HepG2 (cell line): ENCODE results near the gene PLXNB2. TPM values are rescaled to one million over a fixed set of nuclear protein-coding genes. Genes with fewer than 3 reads are reported as not detected.
A peak's percentile ranks its signal among the peaks of the same experiment; 100 is the strongest.

Source experiments
- DNMT3B ChIP-seq: conservative IDR thresholded peaks from 2 replicates; pipeline ENCODE4 v1.6.1; 2016; ENCODE audit warnings: missing biosample characterization, control low read depth
- ESRRA ChIP-seq: sonication (generic); formaldehyde crosslinking; IDR thresholded peaks from 2 replicates; pipeline ENCODE4 v1.5.1; 2020; ENCODE audit warnings: mild to moderate bottlenecking, low read depth, missing genetic modification reagents
- FIP1L1 ChIP-seq: fragments of 200-400 bp; formaldehyde crosslinking; IDR thresholded peaks from 2 replicates; pipeline ENCODE4 v1.6.1; 2018; ENCODE audit warnings: low read depth, mild to moderate bottlenecking, low read length, moderate library complexity, borderline replicate concordance; ENCODE audit not compliant: insufficient read depth
- HDAC2 ChIP-seq: sonication (generic); formaldehyde crosslinking; IDR thresholded peaks from 2 replicates; pipeline ENCODE4 v1.4.0; 2020; ENCODE audit warnings: missing genetic modification reagents
- HOXA3 ChIP-seq: sonication (generic); formaldehyde crosslinking; IDR thresholded peaks from 2 replicates; pipeline ENCODE4 v1.5.0; 2020; ENCODE audit warnings: missing genetic modification reagents
- IRF9 ChIP-seq: sonication (generic); formaldehyde crosslinking; IDR thresholded peaks from 2 replicates; pipeline ENCODE4 v1.8.0; 2022; ENCODE audit warnings: missing genetic modification reagents, mild to moderate bottlenecking, borderline replicate concordance
- KMT2B ChIP-seq: IDR thresholded peaks from 2 replicates; pipeline ENCODE4 v1.6.1; 2016; ENCODE audit warnings: missing genetic modification reagents, missing compliant biosample characterization
- MBD4 ChIP-seq: IDR thresholded peaks from 2 replicates; pipeline ENCODE4 v1.6.1; 2012; ENCODE audit warnings: low read length, inconsistent platforms, borderline replicate concordance
- POLR2A ChIP-seq, 2 experiments: IDR thresholded peaks; 2 replicates each; pipeline ENCODE4 v1.6.1; 2011; ENCODE audit warnings: low read depth in 2 of 2, low read length in 2 of 2, mild to moderate bottlenecking in 1 of 2, moderate library complexity in 1 of 2; ENCODE audit not compliant: insufficient read depth in 1 of 2
- SKI ChIP-seq: fragments of 450-650 bp; IDR thresholded peaks from one replicate; pipeline ENCODE4 v1.6.1; 2018; ENCODE audit warnings: mild to moderate bottlenecking; ENCODE audit not compliant: partially characterized antibody
- TAF15 ChIP-seq: fragments of 200-400 bp; formaldehyde crosslinking; IDR thresholded peaks from one replicate; pipeline ENCODE4 v1.6.1; 2018; ENCODE audit warnings: mild to moderate bottlenecking, low read depth, low read length; ENCODE audit not compliant: poor library complexity, severe bottlenecking
- ZBTB42 ChIP-seq: sonication (generic); formaldehyde crosslinking; IDR thresholded peaks from 2 replicates; pipeline ENCODE4 v1.5.0; 2020; ENCODE audit warnings: mild to moderate bottlenecking, missing genetic modification reagents
- ZNF225 ChIP-seq: sonication (generic); formaldehyde crosslinking; IDR thresholded peaks from 2 replicates; pipeline ENCODE4 v1.4.0; 2020; ENCODE audit warnings: mild to moderate bottlenecking, missing genetic modification reagents
- ZNF3 ChIP-seq: IDR thresholded peaks from 2 replicates; pipeline ENCODE4 v1.7.0; 2017; ENCODE audit warnings: inconsistent platforms
- ZNF329 ChIP-seq: sonication (generic); formaldehyde crosslinking; IDR thresholded peaks from 2 replicates; pipeline ENCODE4 v1.9.0; 2021; ENCODE audit warnings: low read depth, mild to moderate bottlenecking, missing genetic modification reagents
- ZNF468 ChIP-seq: sonication (generic); formaldehyde crosslinking; IDR thresholded peaks from 2 replicates; pipeline ENCODE4 v1.8.0; 2022; ENCODE audit warnings: mild to moderate bottlenecking, moderate library complexity, missing genetic modification reagents
- ZNF543 ChIP-seq: sonication (generic); formaldehyde crosslinking; IDR thresholded peaks from 2 replicates; pipeline ENCODE4 v1.4.0; 2020; ENCODE audit warnings: mild to moderate bottlenecking, missing genetic modification reagents
- ZNF557 ChIP-seq: sonication (generic); formaldehyde crosslinking; IDR thresholded peaks from 2 replicates; pipeline ENCODE4 v1.4.0; 2020; ENCODE audit warnings: missing genetic modification reagents
- ZNF687 ChIP-seq: sonication (generic); formaldehyde crosslinking; IDR thresholded peaks from 2 replicates; pipeline ENCODE4 v1.5.1; 2020; ENCODE audit warnings: mild to moderate bottlenecking, missing genetic modification reagents, moderate library complexity
- ZNF709 ChIP-seq: sonication (generic); formaldehyde crosslinking; IDR thresholded peaks from 2 replicates; pipeline ENCODE4 v1.5.0; 2020; ENCODE audit warnings: mild to moderate bottlenecking, missing genetic modification reagents
- ZSCAN29 ChIP-seq: sonication (generic); formaldehyde crosslinking; conservative IDR thresholded peaks from 2 replicates; pipeline ENCODE4 v1.4.0; 2020; ENCODE audit warnings: mild to moderate bottlenecking, missing genetic modification reagents
- polyA plus RNA-seq, 8 experiments: library from polyadenylated mRNA; depleted of rRNA in 3 of 8; stranded (reverse) in 7 of 8; unstranded in 1 of 8; fragments of >200 nt; fragmentation: Illumina TruSeq in 4 of 8; extraction: Trizol in 4 of 8; gene quantifications; 2 replicates each; pipeline versions ENCODE4 v1.2.1 to v1.2.3, GENCODE V29; 2011 to 2016; ENCODE audit warnings: low read depth in 4 of 8, missing spikeins in 1 of 8, mixed read lengths in 1 of 8; ENCODE audit not compliant: insufficient read depth in 1 of 8
- total RNA-seq, 5 experiments: library from RNA; depleted of rRNA; stranded (reverse); fragments of >200 nt; fragmentation: Illumina TruSeq; extraction: Trizol; gene quantifications; 2 replicates each; pipeline ENCODE4 v1.2.3, GENCODE V29; 2016; ENCODE audit warnings: low read depth in 1 of 5
- TF ChIP-seq, protein P1 (sequence below): sonication (generic); formaldehyde crosslinking; IDR thresholded peaks from 2 replicates; pipeline ENCODE4 v1.4.0; 2020; ENCODE audit warnings: missing genetic modification reagents

PLXNB2 gene
- total and polyA plus RNA-seq, 2 of the 13 experiments (the other 11 are each of a cell fraction or from before 2014, with no cell fraction given) = 32.6 to 68.9 TPM

- TF ChIP-seq ZSCAN29 (CRISPR knock-in tag) = 0 out of 2 replicates have a peak, but pooled peaks have one; percentile 54
- peak; percentile 100 for TF ChIP-seq HOXA3 (CRISPR knock-in tag)
- TF ChIP-seq ESRRA (CRISPR knock-in tag) = no peak; the same call in 1 of the 2 replicates
- TF ChIP-seq ZNF468 (CRISPR knock-in tag) = 0 out of 2 replicates have a peak, but pooled peaks have one; percentile 33
- TF ChIP-seq POLR2A (IDR thresholded peaks at IDR 0.05; ENCODE audit: insufficient read depth in 1 of 2, low read depth in 2 of 2, low read length in 2 of 2) = peak; percentile 71 to 87
- no peak for TF ChIP-seq ZBTB42
- peak; percentile 19 for TF ChIP-seq TAF15
- TF ChIP-seq SKI = no peak
- TF ChIP-seq MBD4 = no peak
- TF ChIP-seq ZNF557 (CRISPR knock-in tag) = no peak
- TF ChIP-seq DNMT3B (CRISPR knock-in tag) = no peak
- TF ChIP-seq KMT2B = peak; percentile 92
- TF ChIP-seq, protein P1, sequence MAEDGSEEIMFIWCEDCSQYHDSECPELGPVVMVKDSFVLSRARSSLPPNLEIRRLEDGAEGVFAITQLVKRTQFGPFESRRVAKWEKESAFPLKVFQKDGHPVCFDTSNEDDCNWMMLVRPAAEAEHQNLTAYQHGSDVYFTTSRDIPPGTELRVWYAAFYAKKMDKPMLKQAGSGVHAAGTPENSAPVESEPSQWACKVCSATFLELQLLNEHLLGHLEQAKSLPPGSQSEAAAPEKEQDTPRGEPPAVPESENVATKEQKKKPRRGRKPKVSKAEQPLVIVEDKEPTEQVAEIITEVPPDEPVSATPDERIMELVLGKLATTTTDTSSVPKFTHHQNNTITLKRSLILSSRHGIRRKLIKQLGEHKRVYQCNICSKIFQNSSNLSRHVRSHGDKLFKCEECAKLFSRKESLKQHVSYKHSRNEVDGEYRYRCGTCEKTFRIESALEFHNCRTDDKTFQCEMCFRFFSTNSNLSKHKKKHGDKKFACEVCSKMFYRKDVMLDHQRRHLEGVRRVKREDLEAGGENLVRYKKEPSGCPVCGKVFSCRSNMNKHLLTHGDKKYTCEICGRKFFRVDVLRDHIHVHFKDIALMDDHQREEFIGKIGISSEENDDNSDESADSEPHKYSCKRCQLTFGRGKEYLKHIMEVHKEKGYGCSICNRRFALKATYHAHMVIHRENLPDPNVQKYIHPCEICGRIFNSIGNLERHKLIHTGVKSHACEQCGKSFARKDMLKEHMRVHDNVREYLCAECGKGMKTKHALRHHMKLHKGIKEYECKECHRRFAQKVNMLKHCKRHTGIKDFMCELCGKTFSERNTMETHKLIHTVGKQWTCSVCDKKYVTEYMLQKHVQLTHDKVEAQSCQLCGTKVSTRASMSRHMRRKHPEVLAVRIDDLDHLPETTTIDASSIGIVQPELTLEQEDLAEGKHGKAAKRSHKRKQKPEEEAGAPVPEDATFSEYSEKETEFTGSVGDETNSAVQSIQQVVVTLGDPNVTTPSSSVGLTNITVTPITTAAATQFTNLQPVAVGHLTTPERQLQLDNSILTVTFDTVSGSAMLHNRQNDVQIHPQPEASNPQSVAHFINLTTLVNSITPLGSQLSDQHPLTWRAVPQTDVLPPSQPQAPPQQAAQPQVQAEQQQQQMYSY = peak; percentile 32; the same call in 1 of the 2 replicates
- peak; percentile 82; the same call in 1 of the 2 replicates for TF ChIP-seq IRF9 (CRISPR knock-in tag)
- TF ChIP-seq ZNF543 (CRISPR knock-in tag) = peak; percentile 86; the same call in 1 of the 2 replicates
- peak; percentile 89 for TF ChIP-seq ZNF225 (CRISPR knock-in tag)
- TF ChIP-seq ZNF709 (CRISPR knock-in tag) = peak; percentile 92
- TF ChIP-seq ZNF687 (CRISPR knock-in tag) = peak; percentile 91
- no peak for TF ChIP-seq FIP1L1
- no peak for TF ChIP-seq ZNF3
- peak; percentile 86; the same call in 1 of the 2 replicates for TF ChIP-seq ZNF329 (CRISPR knock-in tag)
- peak; percentile 90 for TF ChIP-seq HDAC2 (CRISPR knock-in tag)
Measured at GRCh38 chr22:50244420-50245213, 62.8 kb downstream of the PLXNB2 start, which contains the start of gene TUBGCP6 (continued).
